Measurements from ENCODE around the gene ZFYVE16.
"Not testable (repeated sequence)": the region's sequence is repeated elsewhere in the genome, so short reads cannot be mapped to it uniquely, and the experiment has no call there.

- not testable (repeated sequence) for TF ChIP-seq POLR2A (IDR thresholded peaks at IDR 0.05)
- TF ChIP-seq, protein P1, sequence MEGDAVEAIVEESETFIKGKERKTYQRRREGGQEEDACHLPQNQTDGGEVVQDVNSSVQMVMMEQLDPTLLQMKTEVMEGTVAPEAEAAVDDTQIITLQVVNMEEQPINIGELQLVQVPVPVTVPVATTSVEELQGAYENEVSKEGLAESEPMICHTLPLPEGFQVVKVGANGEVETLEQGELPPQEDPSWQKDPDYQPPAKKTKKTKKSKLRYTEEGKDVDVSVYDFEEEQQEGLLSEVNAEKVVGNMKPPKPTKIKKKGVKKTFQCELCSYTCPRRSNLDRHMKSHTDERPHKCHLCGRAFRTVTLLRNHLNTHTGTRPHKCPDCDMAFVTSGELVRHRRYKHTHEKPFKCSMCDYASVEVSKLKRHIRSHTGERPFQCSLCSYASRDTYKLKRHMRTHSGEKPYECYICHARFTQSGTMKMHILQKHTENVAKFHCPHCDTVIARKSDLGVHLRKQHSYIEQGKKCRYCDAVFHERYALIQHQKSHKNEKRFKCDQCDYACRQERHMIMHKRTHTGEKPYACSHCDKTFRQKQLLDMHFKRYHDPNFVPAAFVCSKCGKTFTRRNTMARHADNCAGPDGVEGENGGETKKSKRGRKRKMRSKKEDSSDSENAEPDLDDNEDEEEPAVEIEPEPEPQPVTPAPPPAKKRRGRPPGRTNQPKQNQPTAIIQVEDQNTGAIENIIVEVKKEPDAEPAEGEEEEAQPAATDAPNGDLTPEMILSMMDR (IDR thresholded peaks at IDR 0.05), result not testable (repeated sequence)
Observed at GRCh38 chr5:80424365-80424764, 16.5 kb downstream of the ZFYVE16 start.

Data from suprapubic skin (tissue), 3 donors.